Ishikawa (cell line): Measurements from ENCODE around the gene TBC1D22A.

Experiments
- CEBPB ChIP-seq: IDR thresholded peaks from 2 replicates; pipeline ENCODE4 v1.6.1; 2012
- FOXM1 ChIP-seq: IDR thresholded peaks from 2 replicates; pipeline ENCODE4 v1.6.1; 2012; ENCODE audit warnings: low read depth, borderline replicate concordance
- REST ChIP-seq: IDR thresholded peaks from 2 replicates; pipeline ENCODE4 v1.6.1; 2012; ENCODE audit warnings: low read depth, mild to moderate bottlenecking
- TAF1 ChIP-seq: IDR thresholded peaks from 2 replicates; pipeline ENCODE4 v1.6.1; 2012; ENCODE audit warnings: low read depth, mild to moderate bottlenecking
- YY1 ChIP-seq: IDR thresholded peaks from 2 replicates; pipeline ENCODE4 v1.6.1; 2012; ENCODE audit warnings: low read depth
- ZBTB7A ChIP-seq: IDR thresholded peaks from 2 replicates; pipeline ENCODE4 v1.6.1; 2012; ENCODE audit warnings: low read depth

GRCh38 chr22:47200273-47201051 lies 438.0 kb downstream of the TBC1D22A start:
- TF ChIP-seq YY1, result no peak
- TF ChIP-seq FOXM1, result no peak
- no peak for TF ChIP-seq REST
- no peak for TF ChIP-seq ZBTB7A
- no peak for TF ChIP-seq TAF1
- no peak for TF ChIP-seq CEBPB
